HepG2 (cell line): Measurements from ENCODE around the gene POFUT1. TPM values are rescaled to one million over a fixed set of nuclear protein-coding genes. Genes with fewer than 3 reads are reported as not detected.

Experiments
- DBP ChIP-seq: sonication (generic); formaldehyde crosslinking; IDR thresholded peaks from 2 replicates; pipeline ENCODE4 v1.4.0; 2020; ENCODE audit warnings: missing genetic modification reagents; ENCODE audit errors: not compliant biosample characterization
- FOXC1 ChIP-seq: sonication (generic); formaldehyde crosslinking; IDR thresholded peaks from 2 replicates; pipeline ENCODE4 v1.8.0; 2022; ENCODE audit warnings: mild to moderate bottlenecking, missing genetic modification reagents, borderline replicate concordance
- FUBP1 ChIP-seq: sonication (generic); formaldehyde crosslinking; IDR thresholded peaks from 2 replicates; pipeline ENCODE4 v1.5.1; 2020; ENCODE audit warnings: missing genetic modification reagents, mild to moderate bottlenecking, borderline replicate concordance
- GATA4 ChIP-seq: sonication (generic); IDR thresholded peaks from 2 replicates; pipeline ENCODE4 v1.6.1; 2016; ENCODE audit warnings: antibody characterized with exemption, low read depth, borderline replicate concordance
- HOXA7 ChIP-seq: sonication (generic); formaldehyde crosslinking; IDR thresholded peaks from 2 replicates; pipeline ENCODE4 v1.8.1; 2022; ENCODE audit warnings: mild to moderate bottlenecking, missing genetic modification reagents, moderate library complexity
- MAZ ChIP-seq, 2 experiments: sonication (generic) in 1 of 2; formaldehyde crosslinking in 1 of 2; IDR thresholded peaks; 2 replicates each; pipeline versions ENCODE4 v1.5.0 to v1.6.1; 2012 to 2020; ENCODE audit warnings: low read depth in 2 of 2, mild to moderate bottlenecking in 2 of 2, borderline replicate concordance in 1 of 2, improper control_type of control experiment in 1 of 2, low read length in 1 of 2, missing genetic modification reagents in 1 of 2, moderate library complexity in 1 of 2
- POLR2G ChIP-seq: fragments of 200-400 bp; formaldehyde crosslinking; IDR thresholded peaks from 2 replicates; pipeline ENCODE4 v1.6.1; 2018; ENCODE audit warnings: mild to moderate bottlenecking, low read depth, low read length, moderate library complexity
- SMC3 ChIP-seq: IDR thresholded peaks from 2 replicates; pipeline ENCODE4 v1.6.1; 2011; ENCODE audit warnings: low read length, improper control_type of control experiment
- SOX13 ChIP-seq, 3 experiments: fragments of 450-650 bp in 1 of 3; sonication (generic) in 1 of 3; formaldehyde crosslinking in 1 of 3; IDR thresholded peaks in 2 of 3; conservative IDR thresholded peaks in 1 of 3; 2 replicates each; pipeline versions ENCODE4 v1.5.0 to v1.6.1; 2016 to 2020; ENCODE audit warnings: antibody characterized with exemption in 1 of 3, mild to moderate bottlenecking in 1 of 3, missing compliant biosample characterization in 1 of 3, missing genetic modification reagents in 1 of 3, moderate library complexity in 1 of 3
- STAG1 ChIP-seq: sonication (generic); formaldehyde crosslinking; IDR thresholded peaks from 2 replicates; pipeline ENCODE4 v1.4.0; 2020; ENCODE audit warnings: missing genetic modification reagents
- THAP8 ChIP-seq: sonication (generic); formaldehyde crosslinking; IDR thresholded peaks from 2 replicates; pipeline ENCODE4 v1.5.1; 2020; ENCODE audit warnings: missing genetic modification reagents, mild to moderate bottlenecking, borderline replicate concordance
- TMF1 ChIP-seq: sonication (generic); formaldehyde crosslinking; IDR thresholded peaks from 2 replicates; pipeline ENCODE4 v1.8.1; 2022; ENCODE audit warnings: low read depth, missing genetic modification reagents
- ZFP90 ChIP-seq: sonication (generic); formaldehyde crosslinking; IDR thresholded peaks from 2 replicates; pipeline ENCODE4 v1.8.0; 2022; ENCODE audit warnings: missing genetic modification reagents, mild to moderate bottlenecking, inconsistent platforms, borderline replicate concordance
- ZFP91 ChIP-seq: sonication (generic); formaldehyde crosslinking; IDR thresholded peaks from 2 replicates; pipeline ENCODE4 v1.9.0; 2022; ENCODE audit warnings: missing genetic modification reagents, mild to moderate bottlenecking, borderline replicate concordance
- ZNF12 ChIP-seq: sonication (generic); formaldehyde crosslinking; IDR thresholded peaks from 2 replicates; pipeline ENCODE4 v1.5.0; 2020; ENCODE audit warnings: missing genetic modification reagents
- ZNF414 ChIP-seq: sonication (generic); formaldehyde crosslinking; IDR thresholded peaks from 2 replicates; pipeline ENCODE4 v1.5.0; 2020; ENCODE audit warnings: missing genetic modification reagents
- ZNF674 ChIP-seq: sonication (generic); formaldehyde crosslinking; IDR thresholded peaks from 2 replicates; pipeline ENCODE4 v1.5.0; 2020; ENCODE audit warnings: low read depth, mild to moderate bottlenecking, missing genetic modification reagents
- ZNF841 ChIP-seq: sonication (generic); formaldehyde crosslinking; IDR thresholded peaks from 2 replicates; pipeline ENCODE4 v1.8.1; 2023; ENCODE audit warnings: missing genetic modification reagents, borderline replicate concordance
- polyA plus RNA-seq, 8 experiments: library from polyadenylated mRNA; depleted of rRNA in 3 of 8; stranded (reverse) in 7 of 8; unstranded in 1 of 8; fragments of >200 nt; fragmentation: Illumina TruSeq in 4 of 8; extraction: Trizol in 4 of 8; gene quantifications; 2 replicates each; pipeline versions ENCODE4 v1.2.1 to v1.2.3, GENCODE V29; 2011 to 2016; ENCODE audit warnings: low read depth in 4 of 8, missing spikeins in 1 of 8, mixed read lengths in 1 of 8; ENCODE audit not compliant: insufficient read depth in 1 of 8
- total RNA-seq, 5 experiments: library from RNA; depleted of rRNA; stranded (reverse); fragments of >200 nt; fragmentation: Illumina TruSeq; extraction: Trizol; gene quantifications; 2 replicates each; pipeline ENCODE4 v1.2.3, GENCODE V29; 2016; ENCODE audit warnings: low read depth in 1 of 5

The POFUT1 gene
- total and polyA plus RNA-seq, 2 of the 13 experiments (the other 11 are each of a cell fraction or from before 2014, with no cell fraction given), result 35.5 to 58.3 TPM

GRCh38 chr20:32206760-32207625 lies 687 bp upstream of the POFUT1 start (continued):
- TF ChIP-seq FUBP1 (CRISPR knock-in tag) (no peak), FOXC1 (CRISPR knock-in tag) (peak; percentile 35; the same call in 1 of the 2 replicates), HOXA7 (CRISPR knock-in tag) (no peak), MAZ (IDR thresholded peaks at IDR 0.05; ENCODE audit: borderline replicate concordance, low read depth, low read length) (no peak), MAZ (CRISPR knock-in tag; IDR thresholded peaks at IDR 0.05; ENCODE audit: low read depth) (no peak), SOX13 (IDR thresholded peaks at IDR 0.05) (no peak), SOX13 (CRISPR knock-in tag; conservative IDR thresholded peaks at IDR 0.05 in 1 of 2, IDR thresholded peaks at IDR 0.05 in 1 of 2) (no peak), ZFP91 (CRISPR knock-in tag) (peak; percentile 23; the same call in 1 of the 2 replicates), ZNF12 (no peak), ZNF674 (CRISPR knock-in tag) (no peak), SMC3 (no peak), ZNF414 (no peak), ZFP90 (CRISPR knock-in tag) (0 out of 2 replicates have a peak, but pooled peaks have one; percentile 3), TMF1 (no peak), THAP8 (CRISPR knock-in tag) (no peak), POLR2G (no peak), DBP (no peak), STAG1 (CRISPR knock-in tag) (no peak), GATA4 (no peak), ZNF841 (CRISPR knock-in tag) (no peak)
